ENCODE data around the gene PLET1. TPM values are rescaled to one million over a fixed set of nuclear protein-coding genes. Genes with fewer than 3 reads are reported as not detected.

Gene PLET1
- total RNA-seq, 4 donors from 2014 or later = not detected

GRCh38 chr11:112270551-112271180 is 10.0 kb upstream of the PLET1 start:
- no peak for DNase-seq
- 64 to 69% methylated on average over 12 of the region's 12 CpGs for WGBS, 2 donors
- no peaks in the 10 kb centered on the region for H3K27me3 ChIP-seq
- no peaks in the 10 kb centered on the region for H3K36me3 ChIP-seq
- H3K4me3 ChIP-seq = no peak overlapping the region
- no peaks in the 10 kb centered on the region for H3K4me1 ChIP-seq
- no peaks in the 10 kb centered on the region for H3K9me3 ChIP-seq
- no peak for TF ChIP-seq POLR2A (IDR thresholded peaks at IDR 0.05)
- no peak for TF ChIP-seq CTCF (IDR thresholded peaks at IDR 0.05)
- intact Hi-C loops (cut with DNase I) = no loop called here
- H3K27ac ChIP-seq = no peak overlapping the region

- no peaks in the 10 kb centered on the region for H3K36me3 ChIP-seq
- DNase-seq = no peak
- intact Hi-C loops (cut with DNase I) = no loop called here
- H3K4me3 ChIP-seq = no peak overlapping the region
- H3K9me3 ChIP-seq = no peaks in the 10 kb centered on the region
- no peaks in the 10 kb centered on the region for H3K4me1 ChIP-seq
- no peak for TF ChIP-seq POLR2A (IDR thresholded peaks at IDR 0.05)
- WGBS, 2 donors = 68 to 69% methylated on average over 6 of the region's 6 CpGs
- H3K27me3 ChIP-seq = no peaks in the 10 kb centered on the region
- no peak overlapping the region for H3K27ac ChIP-seq
Measured at GRCh38 chr11:112269139-112269538, 8.5 kb upstream of the PLET1 start.

GRCh38 chr11:112268406-112268805 is 7.7 kb upstream of the PLET1 start:
- TF ChIP-seq CTCF (IDR thresholded peaks at IDR 0.05) (no peak), POLR2A (IDR thresholded peaks at IDR 0.05) (no peak)
- Histone ChIP-seq H3K36me3 (no peaks in the 10 kb centered on the region), H3K4me3 (no peak overlapping the region), H3K27ac (no peak overlapping the region), H3K9me3 (no peaks in the 10 kb centered on the region), H3K4me1 (no peaks in the 10 kb centered on the region), H3K27me3 (no peaks in the 10 kb centered on the region)
- 79 to 86% methylated on average over 5 of the region's 5 CpGs for WGBS, 2 donors
- no peak for DNase-seq
- intact Hi-C loops (cut with DNase I) = no loop called here

- no peaks in the 10 kb centered on the region for H3K9me3 ChIP-seq
- H3K4me1 ChIP-seq = no peaks in the 10 kb centered on the region
- 46 to 62% methylated on average over 4 to 5 of the region's 5 CpGs for WGBS, 2 donors
- no peaks in the 10 kb centered on the region for H3K36me3 ChIP-seq
- no peaks in the 10 kb centered on the region for H3K27me3 ChIP-seq
- intact Hi-C loops (cut with DNase I) = no loop called here
- TF ChIP-seq POLR2A (IDR thresholded peaks at IDR 0.05) (no peak), CTCF (IDR thresholded peaks at IDR 0.05) (no peak)
- H3K27ac ChIP-seq = no peak overlapping the region
- DNase-seq = no peak
- H3K4me3 ChIP-seq = no peak overlapping the region
Measured at GRCh38 chr11:112267188-112267591, 6.5 kb upstream of the PLET1 start.

GRCh38 chr11:112266410-112266778 is 5.7 kb upstream of the PLET1 start:
- H3K4me1 ChIP-seq = no peaks in the 10 kb centered on the region
- intact Hi-C loops (cut with DNase I) = no loop called here
- H3K9me3 ChIP-seq = no peaks in the 10 kb centered on the region
- no peaks in the 10 kb centered on the region for H3K27me3 ChIP-seq
- H3K4me3 ChIP-seq = no peak overlapping the region
- peak overlapping the region in 2 of 4 donors; percentile 7 to 32 for H3K27ac ChIP-seq
- TF ChIP-seq CTCF (IDR thresholded peaks at IDR 0.05) = no peak
- no peak for TF ChIP-seq POLR2A (IDR thresholded peaks at IDR 0.05)
- DNase-seq = no peak
- 81 to 94% methylated on average over 3 of the region's 3 CpGs for WGBS, 2 donors
- H3K36me3 ChIP-seq = no peaks in the 10 kb centered on the region
